A673 (cell line): ENCODE results near the gene SLC15A1. TPM values are rescaled to one million over a fixed set of nuclear protein-coding genes. Genes with fewer than 3 reads are reported as not detected.

Source experiments
- BruUV-seq: library from RNA; stranded (reverse); fragments of 400-500 nt; replicated peaks from 2 replicates; lab custom pipeline; 2021; lab: Mats Ljungman, UMichigan
- CTCF ChIA-PET: fragments of 300-600 bp; sonication (Branson Sonifier 250); formaldehyde crosslinking; loops from one replicate; lab custom pipeline; 2022; ENCODE audit warnings: antibody characterized with exemption; lab: Charles Lee
- POLR2A ChIA-PET: fragments of 300-600 bp; sonication (Branson Sonifier 250); formaldehyde crosslinking; loops from one replicate; lab custom pipeline; 2022; ENCODE audit warnings: antibody characterized with exemption; ENCODE audit not compliant: low non-redundant PET; lab: Charles Lee
- DNase-seq: peaks from one replicate; pipeline ENCODE4 v3.0.0-alpha.2; 2015; ENCODE audit warnings: low spot score
- H3K27ac ChIP-seq: fragments of 200-600 bp; sonication (generic); 2 replicates; pipeline ENCODE4 v1.5.1; 2016; ENCODE audit warnings: mixed run types, low read depth, mild to moderate bottlenecking, mixed read lengths, antibody characterized with exemption, low read length; ENCODE audit not compliant: poor library complexity, severe bottlenecking
- H3K27me3 ChIP-seq: fragments of 200-600 bp; sonication (generic); replicated peaks from 2 replicates; pipeline ENCODE4 v1.6.1; 2017; ENCODE audit warnings: mixed run types, low read depth, mild to moderate bottlenecking, mixed read lengths, antibody characterized with exemption, low read length; ENCODE audit not compliant: insufficient read depth, poor library complexity
- H3K36me3 ChIP-seq: fragments of 200-600 bp; sonication (generic); 2 replicates; pipeline ENCODE4 v1.6.1; 2016; ENCODE audit warnings: mixed run types, mild to moderate bottlenecking, mixed read lengths, antibody characterized with exemption, low read length; ENCODE audit not compliant: insufficient read depth, poor library complexity, severe bottlenecking
- H3K4me1 ChIP-seq: fragments of 200-600 bp; sonication (generic); 2 replicates; pipeline ENCODE4 v1.6.1; 2017; ENCODE audit warnings: mixed run types, mild to moderate bottlenecking, mixed read lengths, antibody characterized with exemption, low read length; ENCODE audit not compliant: insufficient read depth, poor library complexity, severe bottlenecking
- H3K4me3 ChIP-seq: fragments of 200-600 bp; sonication (generic); 2 replicates; pipeline ENCODE4 v1.5.1; 2016; ENCODE audit warnings: low read depth, mixed run types, mild to moderate bottlenecking, mixed read lengths, low read length; ENCODE audit not compliant: poor library complexity, severe bottlenecking
- H3K9me3 ChIP-seq: fragments of 200-600 bp; sonication (generic); 2 replicates; pipeline ENCODE4 v1.6.1; 2016; ENCODE audit warnings: mixed run types, low read depth, mild to moderate bottlenecking, mixed read lengths, antibody characterized with exemption, low read length; ENCODE audit not compliant: poor library complexity, severe bottlenecking
- EZH2 ChIP-seq: fragments of 200-600 bp; sonication (generic); IDR thresholded peaks from 2 replicates; pipeline ENCODE4 v1.6.1; 2017; ENCODE audit warnings: borderline replicate concordance, low read depth, mild to moderate bottlenecking, mixed read lengths, antibody characterized with exemption, low read length; ENCODE audit not compliant: poor library complexity, severe bottlenecking
- intact Hi-C: fragments of 100-400 bp; cut with micrococcal nuclease; formaldehyde crosslinking; loops from one replicate; pipeline ENCODE4 v1.10.0; 2022; ENCODE audit not compliant: unreplicated experiment
- total RNA-seq: library from RNA; stranded (reverse); gene quantifications from 2 replicates; pipeline ENCODE4 v1.2.3, GENCODE V29; 2021
- TF ChIP-seq, protein P1 (sequence below): fragments of 300-800, 200-600 bp; sonication (generic); conservative IDR thresholded peaks from 2 replicates; pipeline ENCODE4 v1.5.1; 2017; ENCODE audit warnings: low read depth, mild to moderate bottlenecking, antibody characterized with exemption, low read length, moderate library complexity, mixed read lengths

SLC15A1 gene
- total RNA-seq, 1 experiment from 2014 or later, result not detected

DNA sequence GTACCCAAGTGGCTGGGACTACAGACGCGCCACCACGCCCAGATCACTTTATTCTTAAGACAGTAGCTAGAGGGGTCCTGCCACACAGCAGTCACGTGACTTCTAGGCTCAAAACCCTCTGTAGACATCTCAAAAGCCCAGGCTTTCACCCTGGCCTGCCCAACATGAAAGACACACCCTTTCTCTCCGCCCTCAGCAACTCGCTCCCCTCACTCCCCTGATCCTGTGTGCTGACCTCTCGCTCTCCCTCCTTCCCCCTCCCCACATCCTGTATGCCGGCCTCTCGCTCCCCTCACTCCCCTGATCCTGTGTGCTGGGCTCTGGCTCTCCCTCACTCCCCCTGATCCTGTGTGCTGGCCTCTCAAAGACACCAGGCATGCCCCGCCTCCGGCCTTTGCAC is 77.4 kb downstream of the SLC15A1 start:
- no peak for DNase-seq
- no TSS peak for BruUV-seq
- CTCF ChIA-PET, result interaction anchor here (0.6 kb wide), 1 partner anchor 32 kb away, joined by 3 read pairs; no protein-coding TSS in a partner anchor

DNA sequence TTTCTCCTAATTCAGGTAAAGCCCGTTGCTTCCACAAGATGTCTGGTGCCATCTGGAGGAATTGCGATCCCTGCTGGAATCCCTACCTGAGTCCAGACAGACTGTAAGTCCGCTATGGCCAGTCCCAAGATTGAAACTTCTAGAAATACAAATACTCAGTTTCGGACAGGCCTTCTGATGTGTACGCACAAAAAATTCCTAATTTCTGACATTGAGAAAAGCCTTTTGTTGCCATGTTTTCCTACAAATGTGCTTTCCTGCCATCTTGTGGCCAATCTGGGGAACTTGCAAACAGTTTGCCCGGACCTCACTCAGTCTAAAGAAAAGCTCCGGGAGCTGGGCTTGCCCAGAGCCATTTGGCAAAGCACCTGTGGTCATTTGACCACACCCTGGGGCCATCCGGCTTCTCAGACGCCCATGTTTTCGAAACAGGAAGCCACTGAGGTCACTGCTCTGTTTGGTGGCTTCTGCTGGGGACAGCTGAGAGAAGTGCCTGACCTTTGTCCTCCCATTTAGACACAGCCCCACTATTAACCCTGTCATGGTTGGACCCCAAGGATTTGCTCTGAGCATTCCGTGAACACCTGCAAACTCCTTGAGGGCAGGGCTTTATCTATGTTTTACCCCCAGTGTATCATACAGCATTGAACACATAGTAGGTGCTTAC is 79.4 kb downstream of the SLC15A1 start:
- intact Hi-C loops, result loop anchor here (1.0 to 5.0 kb wide), 4 partner anchors 169 to 824 kb away; no protein-coding TSS in a partner anchor

More for the DNA sequence above, 77.4 kb downstream of the SLC15A1 start:
- Histone ChIP-seq H3K36me3 (no peaks in the 10 kb centered on the region), H3K27me3 (no peaks in the 10 kb centered on the region), H3K4me3 (no peak overlapping the region), H3K9me3 (no peaks in the 10 kb centered on the region), H3K4me1 (no peaks in the 10 kb centered on the region), H3K27ac (no peak overlapping the region)
- intact Hi-C loops, result no loop called here
- POLR2A ChIA-PET, result no interaction called here
- TF ChIP-seq EZH2, result no peak
- TF ChIP-seq, protein P1, sequence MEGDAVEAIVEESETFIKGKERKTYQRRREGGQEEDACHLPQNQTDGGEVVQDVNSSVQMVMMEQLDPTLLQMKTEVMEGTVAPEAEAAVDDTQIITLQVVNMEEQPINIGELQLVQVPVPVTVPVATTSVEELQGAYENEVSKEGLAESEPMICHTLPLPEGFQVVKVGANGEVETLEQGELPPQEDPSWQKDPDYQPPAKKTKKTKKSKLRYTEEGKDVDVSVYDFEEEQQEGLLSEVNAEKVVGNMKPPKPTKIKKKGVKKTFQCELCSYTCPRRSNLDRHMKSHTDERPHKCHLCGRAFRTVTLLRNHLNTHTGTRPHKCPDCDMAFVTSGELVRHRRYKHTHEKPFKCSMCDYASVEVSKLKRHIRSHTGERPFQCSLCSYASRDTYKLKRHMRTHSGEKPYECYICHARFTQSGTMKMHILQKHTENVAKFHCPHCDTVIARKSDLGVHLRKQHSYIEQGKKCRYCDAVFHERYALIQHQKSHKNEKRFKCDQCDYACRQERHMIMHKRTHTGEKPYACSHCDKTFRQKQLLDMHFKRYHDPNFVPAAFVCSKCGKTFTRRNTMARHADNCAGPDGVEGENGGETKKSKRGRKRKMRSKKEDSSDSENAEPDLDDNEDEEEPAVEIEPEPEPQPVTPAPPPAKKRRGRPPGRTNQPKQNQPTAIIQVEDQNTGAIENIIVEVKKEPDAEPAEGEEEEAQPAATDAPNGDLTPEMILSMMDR, result no peak

DNA sequence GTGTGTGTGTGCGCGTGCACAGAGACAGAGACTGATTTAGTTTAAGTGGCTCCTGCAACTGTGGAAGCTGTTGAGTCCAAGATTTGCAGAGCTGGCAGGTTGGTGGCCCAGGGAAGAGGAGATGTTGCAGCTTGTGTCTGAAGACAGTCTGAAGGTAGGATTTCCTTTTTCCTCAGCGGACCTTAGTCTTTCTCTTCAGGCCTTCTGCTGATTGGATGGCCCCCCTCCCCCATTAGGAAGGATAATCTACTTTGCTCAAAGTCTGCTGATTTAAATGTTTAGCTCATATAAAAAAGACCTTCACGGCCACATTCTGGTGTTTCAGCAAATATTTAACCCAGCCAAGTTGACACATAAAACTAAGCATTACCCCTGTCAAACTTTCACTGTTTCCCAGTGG is 84.3 kb downstream of the SLC15A1 start:
- no peaks in the 10 kb centered on the region for H3K4me1 ChIP-seq
- CTCF ChIA-PET, result no interaction called here
- POLR2A ChIA-PET, result no interaction called here
- TF ChIP-seq EZH2, result no peak
- TF ChIP-seq, protein P1, result no peak
- H3K9me3 ChIP-seq, result no peaks in the 10 kb centered on the region
- no peak overlapping the region for H3K27ac ChIP-seq
- H3K27me3 ChIP-seq, result no peaks in the 10 kb centered on the region
- intact Hi-C loops, result no loop called here
- DNase-seq, result no peak
- no TSS peak for BruUV-seq
- H3K36me3 ChIP-seq, result no peaks in the 10 kb centered on the region
- no peak overlapping the region for H3K4me3 ChIP-seq

More for the DNA sequence above, 79.4 kb downstream of the SLC15A1 start:
- TF ChIP-seq, protein P1, result peak; percentile 86
- no peak for TF ChIP-seq EZH2
- Histone ChIP-seq H3K27me3 (no peaks in the 10 kb centered on the region), H3K9me3 (no peaks in the 10 kb centered on the region), H3K27ac (no peak overlapping the region), H3K4me3 (no peak overlapping the region), H3K36me3 (no peaks in the 10 kb centered on the region), H3K4me1 (no peaks in the 10 kb centered on the region)
- CTCF ChIA-PET, result interaction anchor here (0.7 to 1.4 kb wide), 6 partner anchors 9 to 228 kb away, joined by 3 to 8 read pairs (median 5); no protein-coding TSS in a partner anchor
- no TSS peak for BruUV-seq
- POLR2A ChIA-PET, result no interaction called here
- peak; percentile 75 for DNase-seq
